ENCODE results near the gene CPS1. TPM values are rescaled to one million over a fixed set of nuclear protein-coding genes. Genes with fewer than 3 reads are reported as not detected.

The CPS1 gene
- total RNA-seq, 1 donor = 0.54 TPM

DNA sequence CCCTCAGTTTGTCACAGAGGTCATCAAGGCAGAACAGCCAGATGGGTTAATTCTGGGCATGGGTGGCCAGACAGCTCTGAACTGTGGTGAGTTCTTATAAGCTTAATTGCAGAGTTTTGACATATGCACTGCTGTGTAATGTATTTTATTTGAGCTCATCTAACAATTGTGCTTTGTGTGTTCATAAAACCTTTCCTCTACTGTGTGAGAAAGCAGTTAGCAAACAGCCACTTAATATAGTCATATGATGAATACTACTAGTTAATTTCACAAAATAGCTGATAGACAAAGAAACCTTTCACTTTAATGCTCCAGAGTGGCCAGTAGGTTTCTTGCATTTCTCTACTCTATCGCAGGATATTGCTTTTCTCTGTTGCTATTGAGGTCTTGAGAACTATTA is 43.1 kb downstream of the CPS1 start:
- DNase-seq (ENCODE audit: low read depth in 2 of 3, low spot score in 2 of 3) = no peak

DNA sequence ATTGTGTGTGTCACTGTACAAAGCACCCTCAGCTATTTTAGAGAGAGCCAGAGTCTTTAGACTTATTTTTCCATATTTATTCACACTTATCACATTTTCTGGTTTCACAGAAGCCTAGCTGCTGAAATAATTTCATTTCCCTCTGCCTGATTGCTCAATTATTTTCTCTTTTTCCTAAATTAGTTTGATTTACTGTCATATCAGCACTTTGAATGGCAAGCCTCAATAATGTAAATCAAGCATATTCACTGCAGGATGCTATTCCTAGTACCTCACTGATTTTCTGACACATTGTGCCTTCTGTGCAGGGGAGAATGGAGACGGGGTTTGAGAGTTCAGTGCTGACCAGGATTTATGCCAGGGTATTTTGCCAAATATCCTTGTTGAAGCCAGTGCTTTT is 48.3 kb downstream of the CPS1 start:
- DNase-seq (ENCODE audit: low read depth in 2 of 3, low spot score in 2 of 3) = no peak

DNA sequence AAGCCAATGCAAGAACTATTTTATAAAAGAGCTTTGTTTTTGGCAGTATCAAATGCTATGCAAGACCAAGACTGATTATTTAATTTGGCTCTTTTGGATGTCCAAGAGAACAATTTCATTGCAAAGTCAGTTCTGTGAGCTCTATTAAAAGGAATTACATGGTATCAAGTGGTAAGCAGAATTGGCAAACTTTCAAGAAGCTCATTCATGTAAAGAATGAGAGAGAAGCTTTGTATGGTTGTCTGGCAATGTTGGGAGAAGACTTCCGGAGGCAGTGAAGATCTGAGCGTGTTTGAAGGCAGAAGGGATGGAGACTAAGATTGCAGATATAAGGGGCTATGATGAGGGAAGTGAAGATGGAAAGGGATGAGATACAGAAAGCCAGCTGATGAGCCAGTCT is 49.6 kb downstream of the CPS1 start:
- DNase-seq (ENCODE audit: low read depth in 2 of 3, low spot score in 2 of 3) = no peak

DNA sequence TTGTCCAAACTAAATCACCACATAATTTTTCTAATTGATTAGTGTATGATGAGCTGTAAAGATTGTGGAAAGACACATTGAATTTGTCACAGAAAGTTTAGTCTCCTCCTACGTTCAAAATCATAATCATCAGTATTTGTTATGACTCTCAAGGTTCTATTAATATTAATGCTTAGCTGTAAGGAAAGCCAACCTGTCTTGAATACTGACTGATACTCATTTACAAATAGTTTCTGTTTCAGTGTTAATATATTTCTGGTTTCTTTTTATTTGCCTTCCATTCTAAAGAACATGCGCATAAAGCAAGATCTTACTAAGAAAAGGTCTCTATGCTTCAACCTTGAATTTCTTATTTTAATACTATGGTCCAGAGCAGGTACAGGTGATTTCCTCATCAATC is 55.1 kb downstream of the CPS1 start:
- no peak for DNase-seq (ENCODE audit: low read depth in 2 of 3, low spot score in 2 of 3)

DNA sequence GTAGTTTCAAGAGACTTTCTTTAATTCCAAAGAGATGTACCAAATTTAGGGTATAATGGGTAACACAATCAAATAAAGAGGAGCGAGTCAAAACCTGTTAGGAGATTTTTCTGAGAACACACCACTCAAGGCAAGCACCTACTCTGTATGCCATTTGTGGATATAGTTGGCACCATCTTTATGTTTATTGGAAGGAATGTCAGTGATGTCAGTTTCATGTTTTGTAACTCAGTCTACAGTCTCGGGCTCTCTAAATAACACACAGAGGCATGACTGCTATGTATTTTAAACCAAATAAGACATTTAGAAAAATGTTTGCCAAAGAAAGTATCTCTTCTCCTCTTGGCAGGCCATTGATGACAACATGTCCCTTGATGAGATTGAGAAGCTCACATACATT is 59.7 kb downstream of the CPS1 start:
- DNase-seq (ENCODE audit: low read depth in 2 of 3, low spot score in 2 of 3) = no peak

DNA sequence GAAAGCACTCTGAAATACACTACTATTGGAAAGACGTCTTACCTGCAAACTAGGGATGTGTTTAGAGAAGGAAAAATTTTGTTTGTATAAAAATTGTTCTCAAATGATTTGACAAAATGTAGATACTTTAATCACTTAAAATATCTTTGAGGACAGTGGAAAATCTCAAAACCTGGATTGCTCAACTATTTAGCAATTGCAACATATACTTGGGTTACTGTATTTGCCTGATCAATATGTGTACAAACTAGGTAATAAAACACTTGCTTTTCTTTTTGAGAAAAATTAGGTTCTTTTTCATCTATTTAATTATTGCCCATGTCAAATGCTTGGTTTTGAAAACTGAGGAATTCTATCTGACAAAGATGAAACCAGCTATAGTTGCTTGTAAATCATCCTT is 60.9 kb downstream of the CPS1 start:
- no peak for DNase-seq (ENCODE audit: low read depth in 2 of 3, low spot score in 2 of 3)

DNA sequence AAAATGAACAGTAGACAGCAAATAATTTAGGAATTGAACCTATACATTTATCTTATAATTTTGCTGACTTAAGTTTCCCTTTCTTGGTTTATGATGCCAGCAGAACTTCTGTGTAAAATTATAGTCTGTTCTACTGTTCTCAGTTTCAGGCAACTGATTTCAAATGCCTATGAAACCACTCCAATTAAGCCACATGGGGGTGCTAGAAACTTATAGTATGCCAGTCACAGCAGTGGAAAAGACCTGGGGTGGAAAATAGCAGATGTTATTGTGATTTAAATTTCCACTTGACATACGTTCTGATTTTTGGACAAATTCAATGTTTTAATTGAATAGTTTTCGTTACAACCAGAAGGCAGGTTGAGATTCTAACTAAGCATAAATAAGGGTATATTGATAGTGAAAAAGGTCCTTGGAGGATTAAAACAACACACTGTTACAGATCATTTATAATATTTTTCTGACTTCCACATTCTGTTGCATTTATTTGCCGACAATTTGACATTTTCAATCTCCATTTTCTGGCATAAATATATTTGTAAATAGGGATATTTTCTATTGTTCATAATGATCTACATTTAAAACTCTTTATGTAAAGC is 61.4 kb downstream of the CPS1 start:
- peak in 2 of 3 donors; percentile 10 to 41 for DNase-seq (ENCODE audit: low read depth in 2 of 3, low spot score in 2 of 3)

DNA sequence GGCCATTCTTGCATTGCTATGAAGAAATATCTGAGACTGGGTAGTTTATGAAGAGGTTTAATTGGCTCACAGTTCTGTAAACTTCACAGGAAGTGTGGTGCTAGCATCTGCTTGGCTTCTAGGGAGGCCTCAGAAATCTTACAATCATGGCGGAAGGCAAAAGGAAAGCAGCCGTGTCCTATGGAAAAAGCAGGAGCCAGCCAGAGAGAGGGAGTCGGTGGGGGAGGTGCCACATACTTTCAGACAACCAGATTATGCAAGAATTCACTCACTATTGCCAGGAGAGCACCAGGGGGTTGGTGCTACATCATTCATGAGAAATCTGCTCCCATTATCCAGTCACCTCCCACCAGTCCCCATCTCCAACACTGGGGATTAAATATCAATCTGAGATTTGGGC is 64.1 kb downstream of the CPS1 start:
- no peak for DNase-seq (ENCODE audit: low read depth in 2 of 3, low spot score in 2 of 3)

DNA sequence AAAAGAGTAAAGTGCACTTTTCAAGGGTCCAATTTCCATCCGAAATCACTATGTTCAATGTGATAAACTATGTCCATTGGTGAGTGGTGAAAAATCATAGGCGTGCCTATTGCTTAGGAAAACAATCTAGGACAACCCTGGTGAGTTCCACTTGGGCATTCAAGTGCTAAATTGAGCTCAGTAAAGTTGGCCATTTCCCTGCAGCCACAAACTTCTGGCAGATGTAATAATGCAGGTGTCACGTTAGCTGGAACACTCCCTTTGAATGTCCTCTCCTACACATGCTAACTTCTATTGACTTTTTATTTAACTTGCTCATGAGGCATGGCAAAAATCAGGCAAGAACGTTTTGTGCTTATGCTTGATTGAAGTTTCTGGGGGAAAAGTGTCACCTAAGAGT is 67.1 kb downstream of the CPS1 start:
- no peak for DNase-seq (ENCODE audit: low read depth in 2 of 3, low spot score in 2 of 3)

DNA sequence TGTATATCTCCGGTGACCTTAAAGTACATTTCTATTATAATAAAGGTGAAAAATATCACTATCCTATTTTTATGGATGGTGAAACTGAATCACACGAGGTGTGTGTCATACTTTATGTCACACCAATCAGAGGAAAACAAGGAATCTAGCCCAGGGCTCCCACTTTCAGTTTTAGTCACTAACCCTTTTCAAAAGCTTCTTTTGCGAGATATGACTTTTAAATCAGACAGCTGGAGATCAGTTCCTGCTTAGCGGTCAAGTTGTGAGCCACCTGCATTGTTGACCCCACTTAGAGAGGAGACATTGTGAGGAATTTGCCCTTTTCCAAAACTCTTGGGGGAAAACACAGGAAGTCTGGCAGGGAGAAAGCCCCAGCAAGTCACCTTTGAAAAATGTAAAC is 70.5 kb downstream of the CPS1 start:
- no peak for DNase-seq (ENCODE audit: low read depth in 2 of 3, low spot score in 2 of 3)

DNA sequence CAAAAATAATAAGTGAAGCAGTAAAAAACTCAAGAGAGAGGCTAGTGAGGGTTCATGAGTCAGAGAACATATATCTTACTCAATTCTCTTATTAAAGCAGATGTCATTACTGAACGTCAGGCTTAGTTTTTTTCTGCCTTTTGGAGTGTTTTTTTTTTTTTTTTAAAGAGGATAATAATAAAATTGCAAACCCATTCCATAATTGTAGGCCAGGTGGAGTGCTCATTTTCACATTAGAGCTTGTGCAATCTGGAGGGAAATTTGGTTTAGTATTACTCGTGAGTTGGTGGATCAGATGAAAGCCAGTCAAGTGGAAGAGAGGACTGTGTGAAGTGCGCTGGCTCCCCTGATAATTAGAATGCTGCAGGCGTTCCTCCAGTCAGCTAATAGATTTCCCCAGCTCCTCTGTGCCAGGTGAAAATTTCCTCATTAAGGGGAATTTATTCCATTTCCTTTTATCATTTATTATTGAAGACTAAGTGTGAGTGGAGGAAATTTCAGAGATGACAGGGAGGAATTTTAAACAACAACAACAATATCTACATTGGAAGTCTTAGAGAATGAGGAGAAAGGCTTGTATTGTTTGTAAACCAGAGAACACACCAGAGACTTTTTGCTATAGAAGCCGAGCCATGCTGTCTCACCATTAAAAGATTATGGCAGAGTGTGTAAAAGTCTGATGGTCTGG is 74.6 kb downstream of the CPS1 start:
- DNase-seq (ENCODE audit: low read depth in 2 of 3, low spot score in 2 of 3) = no peak

DNA sequence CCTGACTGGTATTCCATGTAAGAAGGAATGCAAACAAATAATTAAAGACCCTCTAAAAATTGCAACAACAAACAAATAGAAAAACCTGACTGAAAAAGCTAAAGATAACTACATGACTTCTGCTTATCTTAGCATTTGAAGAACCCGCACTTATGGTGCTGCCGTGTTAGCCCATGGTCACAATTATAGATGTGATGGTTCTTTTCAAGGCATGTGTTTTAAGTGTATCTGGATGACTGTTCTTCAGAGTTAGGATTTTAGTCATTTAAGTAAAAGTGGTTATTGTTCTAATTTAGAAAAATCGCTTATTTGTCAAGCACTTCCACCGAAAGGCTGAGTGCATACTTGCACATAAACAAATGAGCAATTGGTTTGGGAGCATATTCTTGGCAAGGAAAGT is 77.3 kb downstream of the CPS1 start:
- DNase-seq (ENCODE audit: low read depth in 2 of 3, low spot score in 2 of 3) = no peak

DNA sequence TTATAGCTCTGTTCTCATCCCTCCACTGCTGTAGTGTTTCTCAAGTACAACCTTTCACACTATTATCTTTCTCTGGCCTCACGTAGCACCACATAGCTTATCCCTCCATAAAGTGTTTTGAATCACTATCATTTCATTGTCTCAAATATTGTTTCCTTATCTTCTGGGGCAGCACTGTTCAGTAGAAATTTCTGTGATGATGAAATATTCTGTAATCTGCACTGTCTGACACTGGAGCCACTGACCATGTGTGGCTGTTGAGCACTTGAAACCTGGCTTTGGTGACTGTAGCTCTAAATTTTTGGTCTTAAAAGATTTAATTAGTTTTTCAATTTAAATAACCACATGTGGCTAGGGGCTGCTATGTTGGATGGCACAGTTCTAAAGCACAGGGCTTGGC is 78.9 kb downstream of the CPS1 start:
- DNase-seq (ENCODE audit: low read depth in 2 of 3, low spot score in 2 of 3) = no peak

DNA sequence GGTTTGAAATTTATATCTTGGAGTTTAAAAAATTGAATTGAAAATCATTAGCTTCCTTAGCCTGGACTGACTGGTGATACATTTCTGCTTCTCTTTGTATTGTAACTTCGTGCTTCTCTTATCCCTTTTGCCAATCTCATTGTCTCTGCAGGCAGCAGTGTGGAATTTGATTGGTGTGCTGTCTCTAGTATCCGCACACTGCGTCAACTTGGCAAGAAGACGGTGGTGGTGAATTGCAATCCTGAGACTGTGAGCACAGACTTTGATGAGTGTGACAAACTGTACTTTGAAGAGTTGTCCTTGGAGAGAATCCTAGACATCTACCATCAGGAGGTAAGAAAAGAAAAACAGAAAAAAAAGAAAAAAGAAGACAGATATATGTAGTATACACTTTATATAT is 85.9 kb downstream of the CPS1 start:
- DNase-seq (ENCODE audit: low read depth in 2 of 3, low spot score in 2 of 3) = no peak

DNA sequence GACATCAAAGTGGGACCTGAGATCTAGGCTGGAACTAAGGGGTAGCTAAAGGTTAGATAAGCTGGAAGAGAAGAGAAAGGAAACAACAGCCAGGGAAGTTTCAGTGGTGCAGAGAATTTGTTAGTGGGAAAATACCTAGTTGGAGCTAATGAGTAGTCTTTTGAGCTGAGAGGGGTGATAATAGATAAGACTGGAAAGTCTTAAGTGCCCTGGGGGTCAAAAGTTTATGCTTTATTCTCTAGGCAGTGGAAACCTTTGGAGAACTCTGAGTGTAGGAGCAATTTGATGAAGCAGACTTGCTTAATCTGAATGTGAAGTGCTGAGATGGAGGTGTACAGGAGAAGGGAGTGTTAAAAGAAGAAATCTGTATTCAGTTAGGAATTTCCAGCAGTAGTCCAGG is 90.8 kb downstream of the CPS1 start:
- no peak for DNase-seq (ENCODE audit: low read depth in 2 of 3, low spot score in 2 of 3)

DNA sequence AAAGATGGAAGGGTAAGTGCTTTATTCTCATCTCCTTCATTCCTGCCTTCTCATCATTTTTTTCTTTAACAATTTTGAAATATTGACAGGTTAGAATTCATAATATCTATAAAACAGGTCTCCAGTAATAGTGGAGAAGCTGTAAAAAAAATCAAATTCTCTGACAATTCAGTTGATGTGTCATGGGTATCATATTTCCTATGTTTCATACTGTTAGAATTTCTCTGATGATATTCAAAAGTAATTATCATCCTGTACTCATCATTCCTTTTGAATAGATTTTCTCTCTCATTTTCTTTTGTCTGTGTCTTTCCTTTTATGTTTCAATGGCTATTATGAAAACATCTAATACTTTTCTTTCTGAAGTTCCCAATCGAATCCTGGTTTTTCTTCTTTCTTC is 97.7 kb downstream of the CPS1 start:
- no peak for DNase-seq (ENCODE audit: low read depth in 2 of 3, low spot score in 2 of 3)

DNA sequence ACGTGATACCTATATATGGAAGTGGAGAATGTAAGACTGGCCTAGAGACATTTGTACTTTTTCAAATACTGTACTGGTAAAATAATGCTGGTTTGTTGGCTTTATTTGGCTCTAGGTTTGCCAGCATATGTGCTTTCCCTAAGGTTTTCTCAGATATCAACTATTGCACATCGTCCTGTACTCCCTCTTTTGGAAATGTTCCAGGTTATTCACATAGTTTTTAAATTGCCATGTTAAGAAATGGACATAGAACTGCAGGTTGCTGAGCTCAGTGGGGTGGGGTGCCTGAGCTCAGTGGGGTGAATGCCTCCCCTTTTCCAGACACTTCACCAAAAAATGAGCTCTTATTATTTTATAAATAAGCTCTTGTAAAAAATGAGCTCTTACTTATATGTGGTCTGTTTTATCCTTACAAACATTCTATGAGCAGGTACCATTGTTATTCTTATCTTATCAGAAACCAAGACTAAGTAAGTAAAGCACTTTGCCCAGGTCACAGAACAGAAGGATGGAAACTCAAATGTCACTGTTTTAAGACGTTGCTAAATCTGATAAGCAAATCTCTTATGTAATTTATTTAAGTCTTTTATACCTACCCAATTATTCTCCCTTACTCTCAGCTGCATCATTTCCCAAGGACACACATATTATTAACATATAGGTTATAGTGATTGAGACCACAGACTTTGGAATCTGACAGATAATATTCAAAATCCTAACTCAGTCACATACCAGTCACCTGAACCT is 99.0 kb downstream of the CPS1 start:
- no peak for DNase-seq (ENCODE audit: low read depth in 2 of 3, low spot score in 2 of 3)

DNA sequence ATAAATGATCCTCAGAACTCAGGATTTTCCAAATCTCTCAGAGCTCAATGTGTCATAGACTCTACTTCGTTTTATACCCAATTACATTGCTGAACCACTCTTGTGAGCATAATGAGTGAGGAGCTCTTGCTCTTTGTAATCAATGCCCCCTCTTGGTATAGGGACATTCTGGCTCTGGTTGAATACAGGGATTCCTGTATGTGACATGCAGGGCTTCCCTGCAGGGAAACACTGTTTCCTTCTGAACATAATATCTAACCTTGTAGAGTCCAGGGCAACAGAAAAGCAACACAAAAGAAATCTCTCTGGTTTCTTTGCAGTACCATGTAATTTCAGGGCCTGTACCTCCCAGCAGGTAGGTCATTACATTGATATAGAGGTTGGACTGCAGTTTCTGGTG is 101.5 kb downstream of the CPS1 start:
- DNase-seq (ENCODE audit: low read depth in 2 of 3, low spot score in 2 of 3) = no peak

DNA sequence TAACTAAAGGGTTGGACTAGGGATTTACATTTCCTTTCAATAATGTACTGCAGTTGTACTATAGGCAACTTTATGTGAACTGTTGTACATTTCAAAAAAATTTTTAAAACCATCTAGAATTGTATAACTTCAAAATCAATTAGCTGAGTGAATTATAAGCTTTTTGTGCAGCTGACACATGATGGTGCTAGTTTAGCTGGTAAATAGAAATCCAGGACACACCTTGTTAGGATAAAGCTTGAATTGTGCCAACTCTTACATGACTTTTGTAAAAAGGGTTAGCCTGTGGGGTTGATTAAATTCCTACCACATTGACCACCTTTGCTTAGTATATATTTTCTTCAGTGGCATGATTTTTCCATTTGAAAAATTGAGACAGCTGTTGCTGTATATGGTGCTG is 104.4 kb downstream of the CPS1 start:
- DNase-seq (ENCODE audit: low read depth in 2 of 3, low spot score in 2 of 3) = no peak

DNA sequence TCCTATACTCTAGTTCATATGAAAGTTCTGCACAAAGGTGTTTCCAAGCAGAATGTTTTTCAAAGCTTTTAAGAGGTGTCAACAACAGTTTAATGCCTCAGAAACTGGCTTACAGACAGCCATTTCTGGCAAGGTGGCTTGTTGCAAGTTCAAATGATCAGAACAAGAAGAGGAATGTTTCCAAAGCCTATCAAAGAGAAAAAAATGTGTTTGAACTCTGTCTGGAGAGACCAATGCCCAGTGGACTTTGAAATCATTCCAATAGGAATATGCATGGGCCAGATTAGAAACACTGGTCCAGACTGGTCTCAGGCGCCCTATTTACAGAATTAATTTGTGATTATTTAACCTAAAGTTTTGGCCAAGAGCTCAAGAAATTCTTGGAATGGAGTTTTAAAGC is 106.2 kb downstream of the CPS1 start:
- DNase-seq (ENCODE audit: low read depth in 2 of 3, low spot score in 2 of 3) = no peak

DNA sequence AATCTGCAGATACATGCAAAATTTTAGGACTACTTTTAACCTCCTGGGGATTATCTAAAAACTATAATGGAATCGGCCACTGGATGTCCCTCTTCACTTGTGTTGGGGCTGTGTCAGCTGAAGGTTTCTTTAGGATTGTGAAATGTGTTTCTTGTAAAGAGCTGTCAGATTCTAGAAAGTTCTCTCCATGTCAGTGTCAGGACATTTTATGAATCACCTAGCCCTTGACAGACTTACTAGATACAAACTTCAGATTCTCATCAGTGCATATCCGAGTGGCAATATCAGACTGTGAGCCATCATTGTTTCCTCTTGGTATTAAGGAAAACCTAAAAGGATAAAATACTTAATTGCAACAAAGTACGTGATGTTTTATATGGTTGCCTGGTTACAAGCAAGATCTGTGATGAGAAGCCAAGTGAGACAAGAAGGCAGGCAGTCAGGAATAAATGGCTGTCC is 107.3 kb downstream of the CPS1 start:
- DNase-seq (ENCODE audit: low read depth in 2 of 3, low spot score in 2 of 3) = peak in 1 of 3 donors; percentile 6

DNA sequence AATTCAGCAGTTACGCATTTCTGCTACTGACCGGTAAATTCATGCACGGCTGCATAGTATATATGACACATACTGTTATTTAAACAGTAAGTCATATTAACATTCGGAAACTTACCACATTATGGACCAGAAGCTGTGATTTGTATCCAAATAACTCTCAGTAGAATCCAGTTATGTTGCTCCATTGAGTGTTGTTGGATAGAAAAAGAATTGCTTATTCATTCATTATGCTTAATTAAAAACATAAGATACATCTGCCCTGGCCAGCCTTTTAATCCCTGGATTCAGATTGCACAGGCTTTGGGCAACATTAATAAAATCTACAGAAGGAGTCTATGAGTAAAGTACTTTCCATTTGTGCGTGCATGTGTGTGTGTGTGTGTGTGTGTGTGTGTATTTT is 111.3 kb downstream of the CPS1 start:
- DNase-seq (ENCODE audit: low read depth in 2 of 3, low spot score in 2 of 3) = no peak
